Measurements from ENCODE around the gene UBE2V1. TPM values are rescaled to one million over a fixed set of nuclear protein-coding genes. Genes with fewer than 3 reads are reported as not detected.
A peak's percentile ranks its signal among the peaks of the same experiment; 100 is the strongest.

UBE2V1 gene
- total and polyA plus RNA-seq, 2 of the 13 experiments (the other 11 are each of a cell fraction or from before 2014, with no cell fraction given) = 81.3 to 132 TPM

DNA sequence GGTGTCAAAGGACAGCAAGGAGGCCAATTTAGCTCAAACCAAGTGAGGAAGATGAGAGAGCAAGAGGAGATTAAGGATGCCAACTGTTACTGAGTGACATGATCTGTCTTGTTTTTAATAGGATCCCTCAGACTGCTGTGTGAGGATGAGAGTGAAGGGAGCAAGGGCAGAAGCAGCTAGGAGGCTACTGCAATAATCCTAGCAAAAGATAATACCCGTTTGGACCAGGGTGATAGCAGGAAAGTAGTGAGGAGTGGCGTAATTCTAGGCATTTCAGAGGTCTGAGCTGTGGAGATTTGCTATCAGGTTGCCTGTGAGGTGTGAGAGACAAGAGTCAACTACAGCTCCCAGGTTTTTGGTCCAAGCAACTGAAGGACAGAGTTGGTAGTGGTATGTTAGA, 14.7 kb downstream of the UBE2V1 start:
- Histone ChIP-seq H3K79me2 (ENCODE audit: insufficient read depth, low read length) (peaks cover 77% of the 10 kb centered on the region), H3K4me2 (ENCODE audit: low read depth, low read length) (no peak overlapping the region), H3K27me3 (ENCODE audit: control insufficient read depth in 1 of 2, insufficient read depth in 2 of 2, low read length in 2 of 2) (no peaks in the 10 kb centered on the region), H3K9ac (ENCODE audit: insufficient read depth, low read depth, low read length) (no peak overlapping the region), H3K4me3 (replicated peaks in 1 of 3; ENCODE audit: insufficient read depth in 1 of 3, low read depth in 2 of 3, low read length in 3 of 3) (no peak overlapping the region), H3K27ac (ENCODE audit: extremely low read length, insufficient read depth, low read length) (no peak overlapping the region), H3K9me3 (ENCODE audit: low read length) (no peaks in the 10 kb centered on the region), H2AFZ (ENCODE audit: low read length) (no peak overlapping the region), H4K20me1 (ENCODE audit: insufficient read depth, low read length) (peaks cover 52% of the 10 kb centered on the region), H3K36me3 (replicated peaks in 1 of 2; ENCODE audit: control insufficient read depth in 1 of 2, insufficient read depth in 2 of 2, low read length in 2 of 2) (peaks cover 35 to 63% of the 10 kb centered on the region in 2 experiments), H3K4me1 (ENCODE audit: insufficient read depth, low read length) (peaks cover 22% of the 10 kb centered on the region)
- WGBS (ENCODE audit: low lambda C conversion rate) = 95% methylated on average over 2 of the region's 2 CpGs
- no peak for FAIRE-seq
- in situ Hi-C loops (cut with HindIII; ENCODE audit: extremely low pct_ligation_motif_present, low pct_unique_long_range_greater_than_20kb) (no loop called here), intact Hi-C loops (cut with micrococcal nuclease; ENCODE audit: unreplicated experiment) (no loop called here)
- CTCF ChIA-PET (ENCODE audit: low intra/inter-chr PET ratio, low total read pairs) = no interaction called here
- POLR2A ChIA-PET = no interaction called here
- no peak for DNase-seq (ENCODE audit: low spot score)
- TF ChIP-seq HOXD1 (CRISPR knock-in tag; IDR thresholded peaks at IDR 0.05) (no peak), ZNF12 (CRISPR knock-in tag; IDR thresholded peaks at IDR 0.05) (no peak), RBM22 (optimal IDR thresholded peaks at IDR 0.05; ENCODE audit: low read length) (peak; percentile 33), ZNF768 (CRISPR knock-in tag; IDR thresholded peaks at IDR 0.05) (no peak), KLF6 (CRISPR knock-in tag; IDR thresholded peaks at IDR 0.05) (no peak), ZNF691 (CRISPR knock-in tag; IDR thresholded peaks at IDR 0.05; ENCODE audit: borderline replicate concordance, low read depth) (no peak), ZGPAT (CRISPR knock-in tag; IDR thresholded peaks at IDR 0.05) (no peak), ZNF335 (CRISPR knock-in tag; IDR thresholded peaks at IDR 0.05) (0 out of 2 replicates have a peak, but pooled peaks have one; percentile 14), ZNF777 (CRISPR knock-in tag; IDR thresholded peaks at IDR 0.05) (no peak), HOMEZ (CRISPR knock-in tag; IDR thresholded peaks at IDR 0.05; ENCODE audit: low read depth) (no peak)
- TF ChIP-seq, protein P1, sequence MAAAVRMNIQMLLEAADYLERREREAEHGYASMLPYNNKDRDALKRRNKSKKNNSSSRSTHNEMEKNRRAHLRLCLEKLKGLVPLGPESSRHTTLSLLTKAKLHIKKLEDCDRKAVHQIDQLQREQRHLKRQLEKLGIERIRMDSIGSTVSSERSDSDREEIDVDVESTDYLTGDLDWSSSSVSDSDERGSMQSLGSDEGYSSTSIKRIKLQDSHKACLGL (CRISPR knock-in tag; IDR thresholded peaks at IDR 0.05) = no peak
- TF ChIP-seq, protein P2, sequence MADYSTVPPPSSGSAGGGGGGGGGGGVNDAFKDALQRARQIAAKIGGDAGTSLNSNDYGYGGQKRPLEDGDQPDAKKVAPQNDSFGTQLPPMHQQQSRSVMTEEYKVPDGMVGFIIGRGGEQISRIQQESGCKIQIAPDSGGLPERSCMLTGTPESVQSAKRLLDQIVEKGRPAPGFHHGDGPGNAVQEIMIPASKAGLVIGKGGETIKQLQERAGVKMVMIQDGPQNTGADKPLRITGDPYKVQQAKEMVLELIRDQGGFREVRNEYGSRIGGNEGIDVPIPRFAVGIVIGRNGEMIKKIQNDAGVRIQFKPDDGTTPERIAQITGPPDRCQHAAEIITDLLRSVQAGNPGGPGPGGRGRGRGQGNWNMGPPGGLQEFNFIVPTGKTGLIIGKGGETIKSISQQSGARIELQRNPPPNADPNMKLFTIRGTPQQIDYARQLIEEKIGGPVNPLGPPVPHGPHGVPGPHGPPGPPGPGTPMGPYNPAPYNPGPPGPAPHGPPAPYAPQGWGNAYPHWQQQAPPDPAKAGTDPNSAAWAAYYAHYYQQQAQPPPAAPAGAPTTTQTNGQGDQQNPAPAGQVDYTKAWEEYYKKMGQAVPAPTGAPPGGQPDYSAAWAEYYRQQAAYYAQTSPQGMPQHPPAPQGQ (CRISPR knock-in tag; IDR thresholded peaks at IDR 0.05; ENCODE audit: borderline replicate concordance) = no peak
- no peak for ATAC-seq
- no TSS peak for BruUV-seq (replicated peaks)
